HTERT RPE-1 (cell line): ENCODE data around the gene KIR3DL3.
"Not testable (repeated sequence)": the region's sequence is repeated elsewhere in the genome, so short reads cannot be mapped to it uniquely, and the experiment has no call there.

Source experiments
- in situ Hi-C: fragments of 300-500 bp; cut with MboI; formaldehyde crosslinking; loops from 4 replicates; pipeline ENCODE4 v1.14.3; 2020; ENCODE audit warnings: low sequenced_read_pairs

KIR3DL3 gene

GRCh38 chr19:54775830-54776229 is 51.6 kb downstream of the KIR3DL3 start:
- in situ Hi-C loops: not testable (repeated sequence)

GRCh38 chr19:54777851-54778250 is 53.6 kb downstream of the KIR3DL3 start:
- in situ Hi-C loops: not testable (repeated sequence)

GRCh38 chr19:54778896-54779295 is 54.7 kb downstream of the KIR3DL3 start:
- in situ Hi-C loops: not testable (repeated sequence)

GRCh38 chr19:54782916-54783315 is 58.7 kb downstream of the KIR3DL3 start:
- in situ Hi-C loops: not testable (repeated sequence)
